Measurements from ENCODE around the gene MSMB.
"Not testable (repeated sequence)": the region's sequence is repeated elsewhere in the genome, so short reads cannot be mapped to it uniquely, and the experiment has no call there.

Gene MSMB

GRCh38 chr10:46006219-46006618 lies 39.9 kb downstream of the MSMB start:
- no peak for DNase-seq (ENCODE audit: low read depth)

GRCh38 chr10:46005383-46005782 lies 40.7 kb downstream of the MSMB start:
- DNase-seq (ENCODE audit: low read depth), result no peak

GRCh38 chr10:46004963-46005362 lies 41.1 kb downstream of the MSMB start:
- DNase-seq (ENCODE audit: low read depth), result no peak

GRCh38 chr10:46002916-46003693 lies 43.0 kb downstream of the MSMB start:
- DNase-seq (ENCODE audit: low read depth), result no peak

- DNase-seq (ENCODE audit: low read depth), result not testable (repeated sequence)
Measured at GRCh38 chr10:46002189-46002687, 43.8 kb downstream of the MSMB start.

- DNase-seq (ENCODE audit: low read depth), result no peak
Measured at GRCh38 chr10:46001187-46001756, 44.8 kb downstream of the MSMB start.

- DNase-seq (ENCODE audit: low read depth), result no peak
Measured at GRCh38 chr10:46000538-46000937, 45.5 kb downstream of the MSMB start.

- not testable (repeated sequence) for DNase-seq (ENCODE audit: low read depth)
Measured at GRCh38 chr10:45999955-46000354, 46.1 kb downstream of the MSMB start.

GRCh38 chr10:45997994-45998763 lies 47.9 kb downstream of the MSMB start:
- DNase-seq (ENCODE audit: low read depth), result no peak

GRCh38 chr10:45997557-45997956 lies 48.5 kb downstream of the MSMB start:
- no peak for DNase-seq (ENCODE audit: low read depth)

GRCh38 chr10:45985590-45985989 lies 60.5 kb downstream of the MSMB start:
- not testable (repeated sequence) for DNase-seq (ENCODE audit: low read depth)

- not testable (repeated sequence) for DNase-seq (ENCODE audit: low read depth)
Measured at GRCh38 chr10:45984473-45984872, 61.6 kb downstream of the MSMB start.

GRCh38 chr10:45983538-45984186 lies 62.4 kb downstream of the MSMB start:
- peak; percentile 22 for DNase-seq (ENCODE audit: low read depth)
